ENCODE measurements around the gene ST3GAL6.

Gene ST3GAL6

DNA sequence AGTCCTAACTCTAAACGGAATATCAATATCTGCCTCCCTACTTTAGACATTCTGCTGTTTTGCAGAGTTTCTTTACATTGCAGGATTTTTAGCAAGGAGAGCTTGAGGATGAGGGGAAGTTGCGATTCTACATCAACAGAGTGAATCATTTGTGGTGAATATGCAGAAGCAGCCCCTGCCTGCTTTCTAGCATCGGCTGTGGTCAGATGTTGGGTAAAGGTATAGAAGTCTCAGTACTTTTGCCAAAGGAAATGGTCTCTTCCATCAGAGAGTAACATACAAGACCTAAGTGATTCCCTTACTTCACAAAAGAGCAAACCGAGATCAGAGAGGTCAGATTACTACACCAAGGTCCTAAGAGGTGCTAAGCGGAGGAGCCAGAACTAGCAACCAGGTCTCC, 15.2 kb downstream of the ST3GAL6 start:
- DNase-seq = no peak

DNA sequence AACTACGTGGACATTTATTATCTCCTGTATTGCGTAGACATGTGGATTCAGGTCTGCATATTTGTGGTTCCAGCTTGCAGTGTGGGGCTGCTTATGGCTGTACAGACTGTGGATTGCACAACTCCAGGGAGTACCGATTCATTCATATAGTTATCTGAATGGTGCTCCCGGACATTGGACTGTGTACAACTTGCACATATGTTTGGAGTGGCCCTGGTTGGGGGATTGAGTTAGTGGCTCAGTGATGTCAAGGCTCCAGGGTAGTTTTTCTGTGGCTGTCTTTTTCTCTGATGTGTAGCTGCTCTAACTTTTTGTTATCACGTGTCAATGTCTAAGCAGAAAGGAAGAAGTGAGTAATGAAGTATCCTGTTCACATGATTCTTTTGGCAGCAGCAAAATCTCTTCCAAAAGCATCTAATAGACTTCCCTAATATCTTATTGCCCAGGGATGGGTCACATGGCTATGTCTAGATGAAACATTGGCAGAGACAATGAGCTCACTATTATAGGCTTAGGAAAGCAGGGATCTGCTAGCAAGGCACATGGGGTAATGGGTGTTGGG, 15.8 kb downstream of the ST3GAL6 start:
- DNase-seq = no peak

DNA sequence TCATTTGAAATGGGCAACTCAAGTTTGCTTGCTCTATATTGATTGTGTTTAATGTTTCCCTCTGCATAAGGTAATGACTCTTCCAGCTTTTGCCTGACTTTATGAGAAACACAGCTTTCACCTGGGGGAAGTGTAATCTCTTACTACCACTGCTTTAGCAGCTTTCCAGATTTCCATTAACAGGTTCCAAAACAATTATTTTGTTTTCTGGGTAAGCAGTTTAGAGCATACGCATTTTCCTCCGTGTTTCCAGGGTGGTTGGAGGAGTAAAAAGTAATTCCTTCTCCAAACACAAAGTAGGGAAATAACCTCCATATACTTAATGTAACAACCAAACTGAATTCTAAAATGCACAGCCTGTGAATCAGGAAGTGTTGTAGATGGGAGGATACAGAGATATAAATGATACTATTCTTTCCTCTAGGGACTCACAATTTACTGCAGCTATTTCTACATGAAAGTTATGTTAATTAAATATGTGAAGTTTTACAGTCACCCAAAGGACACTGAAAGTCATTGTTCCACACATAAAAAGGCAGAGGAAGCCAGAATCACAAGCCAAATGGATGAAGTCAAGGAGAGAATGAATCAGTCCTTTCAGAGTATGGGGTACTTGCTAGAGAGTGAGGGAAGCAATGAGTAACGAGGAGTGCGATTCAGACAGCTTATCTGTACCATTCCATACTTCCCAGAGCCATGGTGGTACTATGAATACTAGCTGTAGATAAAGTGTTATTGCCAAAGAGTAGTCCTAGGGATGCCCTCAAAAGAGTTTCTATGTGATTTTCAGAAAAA, 16.6 kb downstream of the ST3GAL6 start:
- no peak for DNase-seq

DNA sequence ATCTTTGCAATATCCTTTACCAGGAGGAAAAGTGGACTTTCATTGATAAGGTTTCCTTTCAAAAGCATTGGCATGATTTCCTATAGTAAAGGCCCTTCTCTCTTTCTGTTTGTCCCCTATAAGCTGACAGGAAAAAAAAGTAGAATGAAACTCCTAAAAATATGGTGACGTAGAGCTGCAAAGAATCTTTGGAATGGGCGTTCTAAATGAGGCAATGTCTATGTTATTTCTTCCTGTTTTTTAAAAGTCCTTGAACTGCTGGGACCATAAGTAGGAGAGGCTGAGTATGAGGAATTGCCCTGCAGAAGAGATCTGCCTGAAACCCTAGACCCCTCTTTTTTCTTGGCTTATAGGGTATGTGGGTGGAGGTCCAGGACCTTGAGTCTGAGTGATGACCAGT, 17.2 kb downstream of the ST3GAL6 start:
- no peak for DNase-seq

DNA sequence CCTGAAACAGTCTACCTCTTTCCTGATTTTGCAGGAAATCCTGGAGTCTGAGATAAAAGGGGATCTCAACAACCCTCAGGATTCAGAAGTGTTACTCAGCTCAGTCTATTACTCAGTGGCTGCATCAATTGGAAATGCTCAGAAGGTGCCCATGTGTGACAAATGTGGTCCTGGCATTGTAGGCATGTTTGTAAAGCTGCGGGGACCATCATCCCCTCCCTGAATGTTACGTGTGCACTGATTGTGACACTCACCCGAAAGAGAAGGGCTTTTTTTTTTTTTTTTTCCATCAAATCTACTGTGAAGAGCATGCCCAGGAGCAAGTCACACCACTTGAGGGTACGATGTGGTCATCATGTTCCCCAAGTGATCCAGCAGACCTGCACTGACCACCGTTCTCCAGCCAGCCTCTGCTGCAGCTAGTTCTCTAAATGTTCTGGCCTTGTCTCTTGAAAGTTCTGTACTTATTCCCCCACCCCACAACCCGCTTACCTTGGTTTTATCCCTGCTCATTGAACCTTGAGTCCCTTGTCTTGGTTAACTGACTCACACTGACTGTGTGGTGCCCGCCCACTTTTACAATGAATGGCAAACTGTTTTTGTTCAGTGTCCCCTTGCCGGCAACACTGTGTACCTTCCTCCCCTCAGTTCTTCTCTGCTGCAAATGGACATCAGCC, 19.8 kb downstream of the ST3GAL6 start:
- no peak for DNase-seq

DNA sequence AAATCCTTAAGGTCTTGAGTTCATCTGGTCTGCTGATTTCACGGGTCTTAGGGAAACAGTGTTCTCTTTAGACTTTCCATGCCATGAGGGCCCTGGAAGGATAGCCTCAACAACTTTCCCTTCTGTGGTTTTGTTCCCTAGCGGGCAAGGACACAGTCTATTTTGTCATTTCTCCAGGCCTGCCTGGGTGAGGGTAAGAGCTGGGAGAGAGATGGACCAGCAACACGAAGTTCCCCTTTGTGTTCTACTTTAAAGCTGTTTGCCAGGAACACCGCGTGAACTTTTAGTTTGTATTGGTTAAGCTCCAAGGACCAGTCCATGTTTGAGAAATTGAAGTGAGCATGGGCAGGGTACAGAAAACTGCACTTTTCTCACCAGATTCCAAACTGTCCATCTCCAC, 20.9 kb downstream of the ST3GAL6 start:
- DNase-seq = no peak

DNA sequence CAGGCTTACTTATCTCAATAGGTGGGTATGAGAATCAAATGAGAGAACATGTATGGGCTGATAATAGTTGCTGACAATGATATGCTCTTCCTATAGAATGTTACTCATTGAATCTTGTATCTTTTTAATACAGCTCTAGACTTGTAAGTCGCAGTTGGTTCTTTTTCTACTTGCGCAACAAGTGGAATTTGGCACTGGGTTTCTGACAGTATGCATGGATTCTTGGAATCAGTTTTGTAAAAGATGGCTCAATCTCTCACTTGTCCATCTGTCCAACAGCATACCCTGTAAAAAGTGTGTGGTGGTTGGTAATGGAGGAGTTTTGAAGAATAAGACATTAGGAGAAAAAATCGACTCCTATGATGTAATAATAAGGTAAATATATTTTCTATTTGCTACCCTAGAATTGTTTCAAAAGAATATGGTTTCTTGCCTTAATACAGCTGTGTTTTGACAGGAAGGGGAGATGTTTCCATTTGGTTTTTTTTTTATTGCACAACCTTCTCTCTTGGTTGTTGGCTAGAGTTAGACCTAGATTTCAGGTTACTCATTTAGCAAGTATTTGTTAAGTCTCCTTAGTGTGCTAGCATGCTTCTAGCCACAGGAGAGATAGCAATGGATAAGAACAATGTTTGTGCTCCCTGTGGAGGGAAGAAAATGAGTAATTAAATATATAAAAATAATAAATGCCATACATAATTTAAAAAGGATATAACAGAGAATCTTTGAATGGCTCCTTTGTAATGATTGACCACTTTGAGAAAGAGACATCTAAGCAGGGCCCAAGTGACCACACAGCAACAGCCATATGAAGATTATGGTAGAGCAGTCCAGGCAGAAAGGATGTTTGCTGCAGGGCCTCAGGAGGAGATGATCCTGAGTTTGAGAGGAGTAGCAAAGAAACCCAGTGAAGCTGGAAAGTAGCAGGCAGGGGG, 21.8 kb downstream of the ST3GAL6 start:
- DNase-seq = no peak

DNA sequence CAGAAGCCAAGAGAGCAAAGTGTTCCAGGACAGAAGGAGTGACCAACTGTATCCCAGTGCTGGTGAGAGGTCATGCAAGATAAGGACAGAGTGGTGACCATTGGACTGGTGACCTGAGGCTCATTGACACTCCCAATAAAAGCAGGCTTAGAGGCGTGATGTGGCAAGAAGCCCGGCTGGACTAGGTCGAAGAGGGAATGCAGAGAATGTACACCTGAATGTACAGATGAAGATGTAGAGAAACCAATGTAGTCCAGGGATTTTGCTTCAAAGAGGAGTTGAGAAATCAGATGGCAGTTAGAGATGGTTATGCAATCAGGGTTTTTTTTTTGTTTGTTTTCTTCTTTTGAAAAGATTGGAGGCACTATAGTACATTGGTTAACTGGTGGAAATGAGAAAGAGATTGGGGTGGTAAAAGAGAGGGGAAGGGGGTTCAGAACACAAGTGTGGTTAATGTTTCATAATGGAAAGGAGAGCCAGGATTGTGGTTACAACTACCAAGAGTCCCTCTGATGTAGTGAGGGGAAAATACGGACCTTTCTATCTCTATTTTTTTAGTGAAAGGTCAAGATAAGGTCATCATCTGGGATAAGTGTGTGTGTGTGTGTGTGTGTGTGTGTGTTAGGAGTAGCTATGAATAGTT, 23.3 kb downstream of the ST3GAL6 start:
- DNase-seq = no peak

DNA sequence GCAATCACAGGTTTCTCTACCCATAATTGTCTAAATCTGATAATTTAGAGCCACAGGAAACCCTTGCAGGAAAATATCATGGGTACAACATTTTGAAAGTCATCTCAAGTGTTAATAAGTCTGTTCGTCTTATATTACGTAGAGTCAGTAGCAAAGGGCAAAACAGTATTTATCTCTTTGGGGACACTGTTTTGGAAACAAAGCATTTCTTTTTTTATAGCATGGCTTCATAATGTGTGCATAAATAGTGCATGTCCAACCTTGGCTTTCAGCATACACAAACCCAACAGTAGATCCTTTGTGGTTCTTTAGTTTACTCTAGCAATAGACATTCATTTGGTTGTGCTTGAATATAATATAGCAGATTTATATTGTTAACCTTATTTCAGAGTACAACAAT, 24.0 kb downstream of the ST3GAL6 start:
- no peak for DNase-seq

DNA sequence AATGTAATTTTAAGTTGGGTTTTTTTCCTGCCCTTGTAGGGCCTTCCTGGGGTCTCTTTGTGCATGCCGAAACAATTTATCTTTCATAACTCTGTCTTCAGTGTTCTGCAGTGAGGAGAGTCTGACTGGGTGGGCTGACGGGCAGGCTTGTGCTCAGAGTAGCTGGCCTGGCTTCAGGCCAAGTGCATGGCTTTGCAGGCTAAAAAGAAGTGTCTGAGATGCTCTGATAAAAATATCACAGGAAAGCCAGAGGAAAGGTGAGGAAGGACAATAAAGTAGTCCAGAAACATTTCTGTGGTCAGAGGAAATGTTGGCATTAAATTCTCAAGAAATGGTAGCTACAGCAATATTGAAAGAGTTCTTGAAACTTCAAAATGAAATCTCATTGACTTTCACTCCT, 25.5 kb downstream of the ST3GAL6 start:
- DNase-seq = no peak

DNA sequence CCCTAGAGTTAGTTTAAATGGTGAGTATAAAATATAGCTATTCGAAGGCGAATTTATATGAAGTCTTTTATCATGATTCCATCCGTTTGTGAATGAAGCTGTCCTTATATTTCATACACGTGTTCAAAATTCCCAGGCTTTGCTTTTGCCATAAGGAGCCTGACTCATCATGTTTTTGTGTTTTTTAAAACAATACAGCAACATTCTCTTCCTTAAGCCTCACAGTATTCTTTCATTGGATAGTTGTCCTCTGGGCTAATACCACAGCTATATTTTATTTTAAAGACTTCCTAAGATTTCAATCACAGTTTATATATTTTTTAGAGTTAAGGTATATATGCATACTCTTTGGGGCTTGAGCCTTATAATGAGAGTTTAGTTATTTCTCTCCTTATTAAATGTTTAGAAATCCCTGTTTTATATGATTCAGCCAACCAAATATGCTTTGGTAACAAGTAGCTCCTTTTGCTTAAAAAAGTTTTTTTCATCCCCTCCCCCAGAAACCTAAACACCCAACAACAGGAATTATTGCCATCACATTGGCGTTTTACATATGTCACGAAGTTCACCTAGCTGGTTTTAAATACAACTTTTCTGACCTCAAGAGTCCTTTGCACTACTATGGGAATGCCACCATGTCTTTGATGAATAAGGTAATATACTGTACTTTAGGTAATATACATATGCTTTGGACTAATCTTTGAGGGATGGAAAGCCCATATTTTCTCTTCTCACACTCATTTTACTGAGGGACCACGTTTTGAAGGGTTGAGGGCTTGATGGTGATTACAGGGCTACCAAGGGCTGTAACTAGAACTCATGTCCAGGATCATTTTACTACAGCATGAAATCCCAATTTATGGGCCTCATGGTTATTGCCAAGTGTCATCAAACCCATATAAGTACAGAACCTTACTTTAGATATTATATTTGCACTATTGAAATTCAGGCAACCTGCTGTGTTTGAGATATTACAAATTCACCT, 28.5 kb downstream of the ST3GAL6 start:
- DNase-seq = no peak

DNA sequence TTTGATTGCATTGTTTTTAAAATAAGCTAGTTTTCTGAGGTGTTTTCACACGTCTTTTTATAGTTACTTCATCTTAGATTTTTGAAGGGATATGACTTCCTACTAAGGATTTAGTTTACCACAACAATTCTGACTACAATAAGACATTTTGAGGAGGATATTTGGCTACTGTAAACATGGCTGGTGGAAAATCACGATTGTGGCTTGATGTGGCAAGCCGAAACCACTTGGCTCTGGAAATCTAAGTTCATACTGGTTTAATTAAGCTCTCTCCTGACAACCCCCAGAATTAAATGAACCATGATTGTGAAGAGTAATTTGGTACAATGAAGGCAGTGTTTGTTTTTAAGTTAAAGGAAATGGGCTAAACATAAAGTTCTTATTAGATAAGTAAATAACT, 30.8 kb downstream of the ST3GAL6 start:
- no peak for DNase-seq

DNA sequence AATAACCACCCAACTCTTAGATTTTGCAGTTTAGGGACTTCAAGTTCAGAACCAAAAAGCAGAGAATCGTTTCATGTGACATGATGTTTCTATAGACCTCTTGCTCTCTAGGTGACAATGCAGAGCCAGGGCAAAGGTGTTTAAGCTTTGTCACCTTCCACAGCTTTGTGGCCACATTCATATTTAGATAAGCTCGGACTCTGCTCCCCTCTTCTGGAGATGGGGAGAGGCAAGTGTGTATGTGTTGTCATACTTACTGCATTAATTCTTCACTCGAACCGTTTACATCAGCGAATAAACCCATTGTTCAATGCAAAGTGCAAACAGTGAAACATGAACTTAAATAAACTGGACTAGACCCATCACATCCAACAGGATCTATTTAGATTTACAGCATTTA, 33.2 kb downstream of the ST3GAL6 start:
- no peak for DNase-seq

DNA sequence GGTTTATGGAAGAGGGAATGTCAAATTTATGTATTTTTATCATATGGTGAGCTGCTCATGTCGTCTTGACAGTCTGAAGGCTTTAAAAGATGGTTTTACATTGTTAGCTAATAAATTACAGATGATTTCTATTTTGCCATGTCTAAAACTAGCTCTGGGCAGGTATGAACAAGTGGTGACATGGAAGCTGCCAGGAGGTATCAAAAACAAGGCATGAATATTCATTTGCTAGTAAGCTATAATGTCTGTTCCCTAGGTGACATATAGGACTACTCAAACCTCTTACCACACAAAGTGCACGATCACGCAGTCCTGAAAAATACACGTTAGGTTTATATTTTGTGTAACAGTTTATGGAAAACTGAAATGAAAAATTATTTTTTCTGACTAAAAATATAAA, 34.8 kb downstream of the ST3GAL6 start:
- no peak for DNase-seq

DNA sequence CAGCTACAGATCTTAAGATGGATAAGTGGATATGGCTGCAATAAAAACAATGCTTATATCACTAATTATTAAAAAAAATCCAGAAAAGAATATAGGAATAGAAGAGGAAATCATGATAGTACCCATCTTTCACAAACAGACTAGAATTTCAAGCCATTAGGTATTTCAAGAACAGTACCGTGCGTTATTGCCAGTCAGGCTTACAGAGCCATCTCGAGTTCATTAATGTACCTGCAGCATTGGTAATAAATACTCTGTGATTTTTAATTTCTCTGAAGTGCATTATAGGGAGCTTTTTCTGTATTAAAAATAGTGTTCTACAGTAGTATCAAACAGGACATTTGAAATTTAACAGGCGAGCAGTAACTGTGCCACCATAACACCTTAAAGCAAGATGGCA, 35.7 kb downstream of the ST3GAL6 start:
- DNase-seq = no peak

DNA sequence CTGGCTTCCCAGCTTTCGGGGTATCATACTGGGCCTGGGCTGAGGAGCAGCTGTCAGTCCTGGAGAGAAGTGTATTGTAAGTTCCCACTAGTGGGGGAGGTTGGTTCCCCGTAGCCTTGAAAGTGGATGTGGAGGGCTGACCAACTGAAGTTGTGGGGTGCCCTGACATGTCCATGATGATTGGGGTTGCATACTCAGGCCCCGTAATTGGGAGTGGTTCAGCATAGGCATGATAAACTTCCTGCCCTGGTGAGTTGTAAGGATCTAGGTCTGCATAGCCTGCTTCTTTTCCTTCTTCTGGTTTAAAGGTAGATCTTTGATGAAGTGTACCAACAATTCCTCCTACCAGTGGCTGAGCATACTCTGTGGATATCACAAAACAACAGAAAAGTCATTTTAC, 36.3 kb downstream of the ST3GAL6 start:
- no peak for DNase-seq

DNA sequence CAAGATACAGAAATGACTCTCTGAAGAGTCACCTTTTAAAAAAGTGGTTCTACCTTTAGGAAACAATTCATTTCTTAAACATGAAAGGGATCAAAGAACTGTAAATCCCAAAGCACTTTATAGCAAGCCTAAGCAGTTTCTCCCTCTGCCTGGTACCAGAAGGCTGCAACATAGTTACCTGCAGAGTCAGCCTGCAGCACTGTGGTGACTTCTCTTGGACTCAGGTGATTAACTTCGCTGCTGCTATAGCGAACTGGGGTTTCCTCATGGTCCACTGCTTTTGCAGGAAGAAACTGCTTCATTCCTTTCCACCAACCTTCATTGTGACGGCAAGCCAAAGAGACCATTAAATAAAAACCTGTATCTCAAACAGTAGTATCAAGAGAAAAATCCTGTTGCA, 37.3 kb downstream of the ST3GAL6 start:
- DNase-seq = no peak

DNA sequence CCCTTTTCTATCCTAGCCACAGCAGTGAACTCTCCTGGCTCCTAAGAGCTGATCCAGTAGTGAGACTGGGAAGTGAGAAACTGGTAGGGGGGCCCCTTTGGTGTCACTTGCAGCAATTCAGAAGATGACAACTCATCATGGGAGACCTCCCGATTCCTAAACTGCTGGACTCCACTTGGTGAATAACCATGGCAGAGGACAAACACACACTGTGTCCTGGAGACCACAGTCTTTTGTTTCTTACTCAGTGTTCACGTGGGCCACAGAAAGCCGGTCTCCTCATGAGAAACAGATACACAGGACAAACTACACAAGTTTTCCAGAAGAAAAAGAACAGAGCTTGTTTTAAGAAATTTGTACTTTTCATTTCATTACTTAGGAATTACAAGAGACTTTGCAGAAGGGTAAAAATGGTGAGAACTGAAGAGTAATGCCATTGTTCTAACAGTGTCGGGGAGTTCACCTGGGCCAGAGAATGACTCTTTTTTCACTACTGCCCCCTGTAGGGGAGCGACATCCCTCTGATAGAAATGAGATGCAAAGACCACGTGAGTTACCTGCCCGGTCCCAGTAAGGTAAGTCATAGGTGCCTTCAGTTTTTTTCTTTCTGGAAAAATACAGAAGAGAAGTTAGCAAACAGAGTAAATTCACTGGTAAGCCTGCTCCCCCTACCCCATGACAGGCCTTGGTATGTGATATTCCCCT, 38.1 kb downstream of the ST3GAL6 start:
- no peak for DNase-seq

DNA sequence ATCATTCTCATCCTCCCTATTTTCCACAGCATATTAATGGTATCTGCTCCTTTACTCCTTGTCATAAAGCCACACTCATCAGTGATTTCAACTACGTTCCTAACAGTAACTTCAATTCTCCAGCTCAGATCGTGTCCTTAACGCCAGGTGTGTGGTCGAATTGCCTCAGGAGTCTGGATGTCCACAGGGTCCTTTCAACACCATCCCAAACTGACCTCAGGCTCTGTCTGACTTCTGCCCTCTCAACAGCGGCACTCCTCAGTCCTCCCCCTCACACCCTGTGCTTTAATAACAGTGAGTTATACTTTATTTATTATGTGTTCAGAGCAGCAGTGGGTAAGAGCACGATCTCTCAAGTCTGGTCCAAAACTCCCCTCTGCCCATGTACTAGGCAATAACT, 42.4 kb downstream of the ST3GAL6 start:
- DNase-seq = no peak

DNA sequence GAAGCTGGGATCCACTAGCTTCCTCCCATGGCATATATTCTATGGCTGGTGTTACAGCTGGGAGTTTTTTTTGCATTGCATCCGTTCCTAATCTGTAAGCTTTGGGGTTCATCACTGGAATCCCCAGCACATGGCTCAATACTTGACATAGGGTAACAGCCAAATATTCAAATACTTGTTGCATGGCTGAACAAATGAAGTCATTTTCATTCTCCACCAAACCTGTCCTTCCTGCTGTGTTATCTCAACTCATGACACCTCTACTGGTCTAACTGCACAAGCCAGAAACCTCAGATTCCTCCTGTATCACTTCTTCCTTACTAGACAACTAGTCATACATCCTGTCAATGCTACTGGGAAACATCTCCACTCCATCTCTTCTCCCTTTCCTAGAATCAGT, 43.4 kb downstream of the ST3GAL6 start:
- no peak for DNase-seq

DNA sequence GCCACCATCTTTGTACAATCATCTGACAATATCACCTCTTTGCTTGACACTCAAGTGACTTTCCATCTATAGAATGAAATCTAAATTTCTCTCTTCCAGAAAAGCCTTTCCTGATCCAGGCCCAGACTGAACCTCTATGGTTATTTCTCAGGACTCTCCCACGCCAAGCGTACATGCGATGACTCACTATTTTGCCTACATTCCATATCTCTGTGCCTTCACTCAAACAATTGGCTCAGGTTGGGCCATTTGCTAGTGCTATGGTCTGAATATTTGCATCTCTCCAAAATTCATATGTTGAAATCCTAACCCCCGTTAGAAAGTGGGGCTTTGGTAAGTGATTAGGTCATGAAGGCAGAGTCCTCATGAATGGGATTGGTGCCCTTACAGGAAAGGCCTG, 43.9 kb downstream of the ST3GAL6 start:
- no peak for DNase-seq

Data from CD4-positive, alpha-beta T cell treated with Interleukin-15 for 1 hour (primary cell).